MM.1S (cell line): ENCODE measurements around the gene NRG2.

Experiments used
- DNase-seq: peaks from one replicate; pipeline ENCODE4 v3.0.0-alpha.2; 2015
- H2AFZ ChIP-seq: fragments of 300-600 bp; sonication (generic); 2 replicates; pipeline ENCODE4 v1.6.0; 2016; ENCODE audit warnings: antibody characterized with exemption, low read length
- H3F3A ChIP-seq: fragments of 300-600 bp; sonication (generic); 2 replicates; pipeline ENCODE4 v1.6.1; 2016; ENCODE audit warnings: mild to moderate bottlenecking, antibody characterized with exemption, low read length, moderate library complexity, mixed read lengths; ENCODE audit not compliant: insufficient read depth
- H3K27ac ChIP-seq: fragments of 300-600 bp; sonication (generic); 2 replicates; pipeline ENCODE4 v1.5.1; 2016; ENCODE audit warnings: mild to moderate bottlenecking, low read length
- H3K27me3 ChIP-seq: fragments of 300-600 bp; sonication (generic); replicated peaks from 2 replicates; pipeline ENCODE4 v1.6.0; 2016; ENCODE audit warnings: low read length; ENCODE audit not compliant: insufficient read depth
- H3K36me3 ChIP-seq: fragments of 300-600 bp; sonication (generic); replicated peaks from 2 replicates; pipeline ENCODE4 v1.6.1; 2016; ENCODE audit warnings: mild to moderate bottlenecking, low read length, mixed read lengths; ENCODE audit not compliant: insufficient read depth
- H3K4me1 ChIP-seq: fragments of 300-600 bp; sonication (generic); 2 replicates; pipeline ENCODE4 v1.6.1; 2016; ENCODE audit warnings: low read length, mixed read lengths
- H3K4me2 ChIP-seq: fragments of 300-600 bp; sonication (generic); 2 replicates; pipeline ENCODE4 v1.6.0; 2016; ENCODE audit warnings: low read depth, low read length
- H3K4me3 ChIP-seq: fragments of 300-600 bp; sonication (generic); 2 replicates; pipeline ENCODE4 v1.5.1; 2016; ENCODE audit warnings: low read length, mixed read lengths
- H3K79me2 ChIP-seq: fragments of 300-600 bp; sonication (generic); 2 replicates; pipeline ENCODE4 v1.6.1; 2016; ENCODE audit warnings: mixed run types, low read length, mixed read lengths
- H3K9ac ChIP-seq: fragments of 300-600 bp; sonication (generic); 2 replicates; pipeline ENCODE4 v1.6.1; 2016; ENCODE audit warnings: low read length, mixed read lengths
- H3K9me2 ChIP-seq: fragments of 300-600 bp; sonication (generic); replicated peaks from 2 replicates; pipeline ENCODE4 v1.6.1; 2016; ENCODE audit warnings: mild to moderate bottlenecking, low read length, mixed read lengths; ENCODE audit not compliant: insufficient read depth
- H3K9me3 ChIP-seq: fragments of 300-600 bp; sonication (generic); replicated peaks from 2 replicates; pipeline ENCODE4 v1.6.1; 2016; ENCODE audit warnings: mild to moderate bottlenecking, low read length, mixed read lengths; ENCODE audit not compliant: insufficient read depth
- H4K20me1 ChIP-seq: fragments of 300-600 bp; sonication (generic); 2 replicates; pipeline ENCODE4 v1.6.1; 2016; ENCODE audit warnings: mild to moderate bottlenecking, low read length, moderate library complexity, mixed read lengths; ENCODE audit not compliant: insufficient read depth
- CTCF ChIP-seq: fragments of 300-600 bp; sonication (generic); IDR thresholded peaks from 2 replicates; pipeline ENCODE4 v1.5.1; 2016; ENCODE audit warnings: antibody characterized with exemption, low read length, mixed read lengths
- EZH2 ChIP-seq: fragments of 300-600 bp; sonication (generic); optimal IDR thresholded peaks from 2 replicates; pipeline ENCODE3; 2017; ENCODE audit warnings: low read depth, mild to moderate bottlenecking, antibody characterized with exemption, low read length, mixed read lengths
- EZH2phosphoT487 ChIP-seq: fragments of 300-600 bp; sonication (generic); IDR thresholded peaks from 2 replicates; pipeline ENCODE4 v1.6.1; 2018; ENCODE audit warnings: antibody characterized with exemption, low read length

Gene NRG2

GRCh38 chr5:139901986-139902385 is 141.1 kb downstream of the NRG2 start:
- Histone ChIP-seq H3K9me2 (no peaks in the 10 kb centered on the region), H4K20me1 (no peaks in the 10 kb centered on the region), H3K36me3 (no peaks in the 10 kb centered on the region), H3K9ac (no peak overlapping the region), H3K4me2 (no peak overlapping the region), H3K27ac (no peak overlapping the region), H2AFZ (no peak overlapping the region), H3K4me3 (no peak overlapping the region), H3K27me3 (peaks cover 31% of the 10 kb centered on the region), H3K9me3 (no peaks in the 10 kb centered on the region), H3K4me1 (no peaks in the 10 kb centered on the region), H3K79me2 (no peaks in the 10 kb centered on the region), H3F3A (no peaks in the 10 kb centered on the region)
- TF ChIP-seq CTCF (no peak), EZH2 (no peak), EZH2phosphoT487 (no peak)
- no peak for DNase-seq

DNA sequence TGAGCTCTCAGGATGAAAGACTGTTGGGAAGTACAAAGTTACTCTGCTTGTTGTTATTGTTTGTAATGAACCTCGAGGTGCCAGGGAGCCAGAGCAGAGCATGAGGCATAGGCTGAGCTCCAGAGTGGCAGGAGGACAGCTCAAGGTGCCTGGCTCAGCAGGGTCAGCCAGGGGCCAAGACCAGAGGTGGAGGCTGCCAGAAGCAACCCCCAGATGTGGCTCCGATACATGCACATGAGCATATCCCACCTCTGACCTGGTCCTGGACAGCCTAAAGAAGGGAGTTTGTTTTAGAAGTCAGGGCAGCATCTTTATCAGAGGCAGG is 141.9 kb downstream of the NRG2 start:
- Histone ChIP-seq H3K4me1 (no peaks in the 10 kb centered on the region), H3K9me2 (no peaks in the 10 kb centered on the region), H2AFZ (no peak overlapping the region), H3K9me3 (no peaks in the 10 kb centered on the region), H4K20me1 (no peaks in the 10 kb centered on the region), H3F3A (no peaks in the 10 kb centered on the region), H3K9ac (no peak overlapping the region), H3K79me2 (no peaks in the 10 kb centered on the region), H3K27me3 (peaks cover 31% of the 10 kb centered on the region), H3K4me3 (no peak overlapping the region), H3K27ac (no peak overlapping the region), H3K4me2 (no peak overlapping the region), H3K36me3 (no peaks in the 10 kb centered on the region)
- DNase-seq: no peak
- TF ChIP-seq EZH2 (no peak), CTCF (no peak), EZH2phosphoT487 (no peak)

GRCh38 chr5:139900546-139901250 is 142.4 kb downstream of the NRG2 start:
- H3K9me2 ChIP-seq: no peaks in the 10 kb centered on the region
- no peaks in the 10 kb centered on the region for H3K36me3 ChIP-seq
- no peak for DNase-seq
- H3K27me3 ChIP-seq: peaks cover 31% of the 10 kb centered on the region
- no peaks in the 10 kb centered on the region for H4K20me1 ChIP-seq
- H2AFZ ChIP-seq: no peak overlapping the region
- H3K27ac ChIP-seq: no peak overlapping the region
- no peak overlapping the region for H3K9ac ChIP-seq
- H3F3A ChIP-seq: no peaks in the 10 kb centered on the region
- TF ChIP-seq CTCF: no peak
- no peak for TF ChIP-seq EZH2phosphoT487
- no peak for TF ChIP-seq EZH2
- H3K9me3 ChIP-seq: no peaks in the 10 kb centered on the region
- H3K79me2 ChIP-seq: no peaks in the 10 kb centered on the region
- H3K4me1 ChIP-seq: no peaks in the 10 kb centered on the region
- no peak overlapping the region for H3K4me2 ChIP-seq
- no peak overlapping the region for H3K4me3 ChIP-seq
